Suprapubic skin (tissue), 4 donors: ENCODE measurements around the gene RASSF4. TPM values are rescaled to one million over a fixed set of nuclear protein-coding genes. Genes with fewer than 3 reads are reported as not detected.

Experiments
- DNase-seq, 2 donors: peaks; one replicate each; pipeline ENCODE4 v3.0.0-alpha.2; 2019; ENCODE audit warnings: low spot score in 2 of 2
- H3K27ac ChIP-seq: fragments of 200-600 bp; sonication (generic); one replicate; pipeline ENCODE4 v1.5.1; 2019
- H3K27me3 ChIP-seq: fragments of 200-600 bp; sonication (generic); one replicate; pipeline ENCODE4 v1.5.1; 2019
- H3K36me3 ChIP-seq: fragments of 200-600 bp; sonication (generic); one replicate; pipeline ENCODE4 v1.5.1; 2019
- H3K4me1 ChIP-seq: fragments of 200-600 bp; sonication (generic); one replicate; pipeline ENCODE4 v1.5.1; 2019
- H3K4me3 ChIP-seq: fragments of 200-600 bp; sonication (generic); one replicate; pipeline ENCODE4 v1.5.1; 2019; ENCODE audit warnings: mild to moderate bottlenecking
- H3K9me3 ChIP-seq: fragments of 200-600 bp; sonication (generic); one replicate; pipeline ENCODE4 v1.5.1; 2019
- CTCF ChIP-seq, 2 donors: fragments of 200-600 bp in 1 of 2; fragments of 450-650 bp in 1 of 2; sonication (generic) in 1 of 2; IDR thresholded peaks; one replicate each; pipeline ENCODE4 v1.5.1; 2016 to 2019; ENCODE audit warnings: antibody characterized with exemption in 2 of 2, mild to moderate bottlenecking in 1 of 2, moderate library complexity in 1 of 2
- EP300 ChIP-seq: sonication (generic); formaldehyde crosslinking; IDR thresholded peaks from one replicate; pipeline ENCODE4 v1.6.1; 2017; ENCODE audit warnings: antibody characterized with exemption
- POLR2A ChIP-seq, 2 donors: fragments of 450-650 bp; IDR thresholded peaks; one replicate each; pipeline ENCODE4 v1.6.1; 2017; ENCODE audit warnings: antibody characterized with exemption in 2 of 2, mild to moderate bottlenecking in 2 of 2, moderate library complexity in 2 of 2
- POLR2AphosphoS5 ChIP-seq, 3 donors: sonication (generic); formaldehyde crosslinking; IDR thresholded peaks; one replicate each; pipeline ENCODE4 v1.6.1; 2017; ENCODE audit warnings: antibody characterized with exemption in 3 of 3
- WGBS: methylation state at CpG from one replicate; pipeline ENCODE4 v1.1.5; 2018; 5-methylcytosine and 5-hydroxymethylcytosine counted together
- total RNA-seq, 4 donors: library from RNA; depleted of rRNA; stranded (reverse); fragments of >200 nt; gene quantifications; one replicate each; pipeline ENCODE4 v1.1.0, GENCODE V29; 2016

Gene RASSF4
- total RNA-seq, 4 donors from 2014 or later: 4.4 to 23.3 (median 12.9) TPM

GRCh38 chr10:44979281-44980191 lies 19.9 kb downstream of the RASSF4 start:
- TF ChIP-seq CTCF (IDR thresholded peaks at IDR 0.05): no peak
- no peak for TF ChIP-seq POLR2A (IDR thresholded peaks at IDR 0.05)
- TF ChIP-seq EP300: no peak
- TF ChIP-seq POLR2AphosphoS5 (IDR thresholded peaks at IDR 0.05): no peak
- H3K9me3 ChIP-seq: no peaks in the 10 kb centered on the region
- no peak overlapping the region for H3K4me3 ChIP-seq
- H3K36me3 ChIP-seq: peaks cover under 1% of the 10 kb centered on the region
- peaks cover 58% of the 10 kb centered on the region for H3K4me1 ChIP-seq
- DNase-seq: peak; percentile 59 to 73
- 67% methylated on average over 13 of the region's 13 CpGs for WGBS
- peak overlapping the region; percentile 82 for H3K27ac ChIP-seq
- H3K27me3 ChIP-seq: no peaks in the 10 kb centered on the region

- Histone ChIP-seq H3K9me3 (no peaks in the 10 kb centered on the region), H3K36me3 (peaks cover 9% of the 10 kb centered on the region), H3K4me3 (no peak overlapping the region), H3K27me3 (no peaks in the 10 kb centered on the region), H3K4me1 (peaks cover 48% of the 10 kb centered on the region), H3K27ac (peak overlapping the region; percentile 82)
- TF ChIP-seq EP300 (no peak), POLR2AphosphoS5 (IDR thresholded peaks at IDR 0.05) (no peak), POLR2A (IDR thresholded peaks at IDR 0.05) (no peak), CTCF (IDR thresholded peaks at IDR 0.05) (no peak)
- WGBS: 82% methylated on average over 14 of the region's 14 CpGs
- peak; percentile 59 to 80 for DNase-seq
These were observed 20.9 kb downstream of the RASSF4 start for GRCh38 chr10:44980309-44981171.

- Histone ChIP-seq H3K27ac (peak overlapping the region; percentile 82), H3K27me3 (no peaks in the 10 kb centered on the region), H3K9me3 (no peaks in the 10 kb centered on the region), H3K4me3 (no peak overlapping the region), H3K36me3 (peaks cover 14% of the 10 kb centered on the region), H3K4me1 (peaks cover 48% of the 10 kb centered on the region)
- 59% methylated on average over 11 of the region's 11 CpGs for WGBS
- TF ChIP-seq POLR2AphosphoS5 (IDR thresholded peaks at IDR 0.05): no peak
- peak in 1 of 2 donors; percentile 64 for DNase-seq
These were observed 21.8 kb downstream of the RASSF4 start for GRCh38 chr10:44981172-44982113.

- peak; percentile 70 to 74 for DNase-seq
These were observed 22.5 kb downstream of the RASSF4 start for GRCh38 chr10:44982114-44982460.

More at GRCh38 chr10:44982114-44982460, 22.5 kb downstream of the RASSF4 start:
- Histone ChIP-seq H3K9me3 (no peaks in the 10 kb centered on the region), H3K27me3 (no peaks in the 10 kb centered on the region), H3K36me3 (peaks cover 14% of the 10 kb centered on the region), H3K4me1 (peaks cover 50% of the 10 kb centered on the region), H3K27ac (peak overlapping the region; percentile 49), H3K4me3 (no peak overlapping the region)
- TF ChIP-seq CTCF (IDR thresholded peaks at IDR 0.05): no peak
- no peak for TF ChIP-seq POLR2A (IDR thresholded peaks at IDR 0.05)
- TF ChIP-seq POLR2AphosphoS5 (IDR thresholded peaks at IDR 0.05): no peak
- TF ChIP-seq EP300: no peak
- 81% methylated on average over 7 of the region's 9 CpGs for WGBS
